GM18873 (cell line): ENCODE results near the gene FRMD4B.
"Not testable (repeated sequence)": the region's sequence is repeated elsewhere in the genome, so short reads cannot be mapped to it uniquely, and the experiment has no call there.

Experiments
- ATAC-seq: cut with Tn5 transposase; IDR thresholded peaks from one replicate; pipeline ENCODE4 v1.9.1; 2021; ENCODE audit warnings: mild to moderate bottlenecking, moderate library complexity, moderate number of reproducible peaks; ENCODE audit not compliant: unreplicated experiment, low FRiP score

Gene FRMD4B

DNA sequence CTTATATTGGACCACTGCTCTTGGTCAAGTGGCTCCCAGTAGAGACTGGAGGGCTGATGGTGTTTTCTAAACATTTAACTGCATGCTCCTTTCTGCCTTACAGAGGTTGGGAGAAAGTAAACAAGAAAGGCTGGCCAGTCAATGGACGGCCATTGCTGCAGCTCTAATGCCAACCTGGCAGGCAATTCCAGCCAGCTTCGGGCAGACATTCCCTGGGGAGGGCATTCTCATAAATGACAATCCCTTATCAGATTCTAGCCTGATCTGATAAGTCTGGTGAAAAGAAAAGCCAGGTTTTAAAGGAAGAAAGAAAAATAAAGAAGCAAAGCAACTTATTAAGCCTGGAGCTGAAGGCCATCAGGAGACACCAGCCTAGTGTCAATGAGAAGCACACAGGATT, 60.7 kb downstream of the FRMD4B start:
- ATAC-seq = no peak

DNA sequence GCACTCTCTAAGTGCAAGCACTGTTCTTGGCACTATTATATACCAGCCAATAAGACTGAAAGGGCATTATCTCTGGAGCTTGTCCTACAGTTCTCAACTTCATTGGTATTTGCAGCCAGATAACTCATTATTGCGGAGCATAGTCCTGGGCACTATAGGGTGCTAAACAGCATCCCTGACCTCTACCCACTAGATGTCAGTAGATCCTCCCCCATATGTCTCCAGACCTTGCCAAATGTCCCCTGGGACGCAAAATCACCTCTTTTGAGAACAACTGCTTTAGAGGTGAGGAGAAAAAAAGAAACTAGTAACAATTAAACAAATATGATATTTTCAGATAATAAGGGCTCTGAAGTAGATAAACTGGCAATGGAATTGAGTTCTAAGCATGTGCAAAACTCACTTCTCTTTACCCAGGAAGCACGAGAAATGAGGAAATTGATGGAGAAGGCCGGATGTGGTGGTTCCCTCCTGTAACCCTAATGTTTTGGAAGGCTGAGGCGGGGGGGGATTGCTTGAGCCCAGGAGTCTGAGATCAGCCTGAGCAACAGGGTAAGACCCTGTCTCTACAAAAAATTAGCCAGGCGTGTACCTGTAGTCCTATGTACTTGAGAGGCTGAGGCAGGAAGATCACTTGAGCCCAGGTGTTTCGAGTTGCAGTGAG, 61.4 kb downstream of the FRMD4B start:
- peak; percentile 35 for ATAC-seq

DNA sequence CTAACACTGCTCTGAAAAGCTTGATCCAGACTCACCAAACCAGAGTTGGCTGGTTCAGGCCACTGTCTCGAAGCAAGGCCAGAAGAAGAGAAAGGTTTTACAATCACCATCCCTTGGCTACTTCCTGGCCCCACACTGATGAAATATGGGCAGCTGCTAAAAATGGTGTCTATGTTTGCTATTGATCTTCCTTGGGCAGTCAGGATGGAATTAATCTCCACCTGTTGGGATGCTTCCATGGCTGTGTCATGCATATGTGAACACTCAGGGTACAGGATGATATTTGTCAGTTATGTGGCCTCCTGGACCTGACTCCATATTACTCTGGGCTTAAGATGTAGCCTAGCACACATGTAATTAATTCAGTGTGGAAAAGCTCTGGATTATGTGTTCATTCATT, 61.9 kb downstream of the FRMD4B start:
- no peak for ATAC-seq

DNA sequence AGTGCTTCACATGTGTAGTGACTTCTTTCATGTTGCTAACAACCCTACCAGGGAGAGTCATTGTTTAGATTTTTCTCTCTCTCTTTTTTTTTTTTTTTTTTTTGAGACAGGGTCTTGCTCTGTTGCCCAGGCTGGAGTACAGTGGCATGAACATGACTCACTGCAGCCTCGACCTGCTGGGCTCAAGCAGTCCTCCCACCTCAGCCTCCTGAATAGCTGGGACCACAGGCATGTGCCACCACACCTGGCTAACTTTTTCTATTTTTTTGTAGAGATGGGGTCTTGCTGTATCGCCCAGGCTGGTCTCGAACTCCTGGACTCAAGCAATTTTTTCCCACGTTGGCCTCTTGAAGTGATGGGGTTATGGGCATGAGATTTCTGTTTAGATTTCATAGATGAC, 63.4 kb downstream of the FRMD4B start:
- not testable (repeated sequence) for ATAC-seq

DNA sequence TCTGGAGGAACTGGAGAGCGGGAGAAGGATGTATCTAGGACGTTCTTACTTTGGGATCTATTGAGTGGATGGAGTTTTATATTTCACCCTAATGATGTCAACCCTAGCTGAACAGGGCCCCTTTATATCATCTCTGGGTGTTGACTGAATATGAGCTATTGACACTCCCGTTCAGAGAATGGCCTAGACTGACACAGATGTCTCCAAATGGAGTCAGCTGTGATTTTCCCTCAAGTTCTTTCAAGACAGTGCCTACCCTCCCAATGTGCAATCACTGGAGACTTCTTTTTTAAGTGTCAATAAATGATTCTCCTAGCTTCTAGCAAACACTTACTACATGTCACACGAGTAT, 63.8 kb downstream of the FRMD4B start:
- no peak for ATAC-seq

DNA sequence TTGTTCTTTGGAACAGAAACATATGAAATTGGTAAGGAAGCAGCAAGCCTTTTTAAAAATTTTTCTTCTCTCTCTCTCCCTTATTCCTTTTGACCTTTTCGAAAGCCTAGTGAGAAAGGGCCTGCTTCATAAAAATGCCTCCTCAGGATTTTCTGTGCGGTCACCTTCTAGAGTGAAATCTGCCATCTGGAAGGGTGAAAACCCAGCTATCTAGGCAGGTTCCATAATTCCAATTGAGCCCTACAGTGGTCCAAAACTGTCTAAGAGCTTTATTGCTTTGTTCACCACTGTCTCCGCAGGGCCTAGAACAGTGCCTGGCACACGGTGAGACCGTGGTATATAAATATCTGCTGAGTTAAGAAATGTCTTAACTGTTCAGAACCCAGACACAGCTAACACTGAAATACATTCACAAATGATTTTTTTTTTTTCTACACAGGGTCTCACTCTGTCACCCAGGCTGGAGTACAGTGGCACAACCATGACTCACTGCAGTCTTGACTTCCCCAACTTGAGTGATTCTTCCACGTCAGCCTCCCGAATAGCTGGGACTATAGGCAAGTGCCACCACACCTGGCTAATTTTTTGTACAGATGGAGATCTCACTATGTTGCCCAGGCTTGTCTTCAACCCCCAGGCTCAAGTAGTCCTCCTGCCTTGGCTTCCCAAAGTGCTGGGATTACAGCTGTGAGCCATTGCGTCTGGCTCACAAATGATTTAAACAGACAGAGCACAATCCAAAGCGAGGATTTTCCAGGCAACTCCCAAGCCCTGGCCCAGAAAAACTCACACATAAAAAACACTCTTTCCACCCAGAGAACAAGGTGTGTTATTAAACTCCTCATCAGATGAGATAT, 64.4 kb downstream of the FRMD4B start:
- no peak for ATAC-seq

DNA sequence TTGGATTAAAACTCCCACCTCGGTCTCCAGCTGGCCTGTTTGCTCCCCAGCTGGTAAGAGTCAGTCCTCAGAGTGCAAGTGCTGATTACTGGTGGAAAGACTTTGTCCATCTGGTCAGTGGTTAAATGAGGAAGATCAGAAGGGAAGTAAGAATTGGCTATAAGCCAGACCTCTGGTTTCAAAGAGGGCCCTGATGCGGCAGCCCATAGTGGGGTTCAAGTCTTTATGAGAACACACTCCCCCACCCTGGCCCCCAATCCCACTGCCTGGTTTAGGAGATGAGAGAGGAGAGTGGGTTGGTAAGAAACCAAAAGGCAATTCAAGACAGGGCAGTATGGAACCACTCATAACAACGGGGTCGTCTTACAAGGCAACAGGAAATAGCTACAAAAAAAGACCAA, 65.0 kb downstream of the FRMD4B start:
- no peak for ATAC-seq

DNA sequence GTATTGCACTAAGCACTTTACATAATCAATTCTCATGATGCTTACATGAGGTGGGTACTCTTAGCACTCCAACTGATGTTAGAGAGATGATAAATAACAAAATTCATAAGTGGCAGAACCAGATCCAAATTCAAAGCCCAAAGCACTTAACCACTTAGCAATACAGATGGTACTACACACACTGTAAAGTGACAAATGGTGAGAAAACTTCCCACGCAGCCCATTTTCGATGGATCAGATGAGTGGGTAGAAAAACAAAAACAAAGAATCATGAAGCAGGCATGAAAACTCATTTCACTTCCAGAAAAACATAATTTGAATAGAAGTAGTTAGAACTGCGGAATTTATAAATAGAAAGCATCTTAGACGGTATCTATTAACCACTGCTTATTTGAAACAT, 66.2 kb downstream of the FRMD4B start:
- ATAC-seq = no peak

DNA sequence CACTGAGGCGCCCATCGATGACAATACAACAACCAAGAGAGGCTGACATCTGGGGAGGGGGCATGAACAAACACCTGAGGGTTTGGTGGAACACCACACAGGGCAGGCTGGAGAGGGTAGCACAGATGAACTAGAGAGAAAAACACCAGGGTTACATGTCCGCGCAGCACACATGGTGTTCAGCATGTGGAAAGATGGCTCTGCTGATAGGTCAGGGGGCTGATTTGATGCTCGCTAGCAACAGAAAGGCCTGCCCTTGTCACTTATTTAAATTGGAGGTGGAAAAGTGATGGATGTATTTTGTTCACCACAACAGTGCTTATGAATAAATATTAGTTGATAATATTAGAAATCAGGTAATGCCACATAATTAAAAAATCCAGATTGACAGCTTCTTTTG, 67.5 kb downstream of the FRMD4B start:
- no peak for ATAC-seq

DNA sequence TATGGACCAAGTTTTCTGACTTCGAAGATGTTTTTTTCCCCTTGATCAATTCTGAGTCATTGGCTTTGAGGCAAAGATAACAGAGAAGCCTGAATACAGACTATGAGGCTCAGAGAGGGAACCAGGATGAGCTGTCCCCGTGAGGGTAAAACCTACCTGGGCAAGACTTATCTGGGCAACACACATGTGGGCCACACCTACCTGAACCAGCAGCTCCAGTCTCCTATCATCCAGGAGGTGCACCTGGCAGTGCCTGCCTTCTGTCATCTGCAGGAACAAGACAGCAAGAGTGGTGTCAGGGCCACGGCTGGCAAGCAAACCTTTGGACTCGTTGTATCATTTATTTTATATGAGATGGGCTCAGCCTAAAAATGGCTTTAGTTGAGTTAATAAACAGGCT, 72.6 kb downstream of the FRMD4B start:
- no peak for ATAC-seq

DNA sequence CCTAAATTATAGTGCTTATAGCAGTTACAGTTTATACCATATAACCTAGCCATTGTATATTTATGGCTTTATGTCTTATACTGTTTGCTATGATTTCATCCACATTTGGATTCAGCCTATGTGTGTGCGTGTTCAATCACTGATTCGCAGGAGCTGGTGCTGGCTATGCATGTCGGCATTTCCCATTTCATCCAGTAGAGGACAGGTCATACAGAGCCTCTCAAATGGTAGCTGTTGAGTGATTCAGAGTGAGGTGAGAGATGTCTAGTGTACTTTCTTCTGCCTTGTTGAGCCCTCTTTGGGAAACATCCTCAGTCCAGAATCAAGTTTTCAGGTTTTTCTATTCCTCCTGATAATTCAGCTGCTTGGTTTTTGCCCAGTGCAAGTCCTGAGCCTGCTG, 76.1 kb downstream of the FRMD4B start:
- ATAC-seq = no peak

DNA sequence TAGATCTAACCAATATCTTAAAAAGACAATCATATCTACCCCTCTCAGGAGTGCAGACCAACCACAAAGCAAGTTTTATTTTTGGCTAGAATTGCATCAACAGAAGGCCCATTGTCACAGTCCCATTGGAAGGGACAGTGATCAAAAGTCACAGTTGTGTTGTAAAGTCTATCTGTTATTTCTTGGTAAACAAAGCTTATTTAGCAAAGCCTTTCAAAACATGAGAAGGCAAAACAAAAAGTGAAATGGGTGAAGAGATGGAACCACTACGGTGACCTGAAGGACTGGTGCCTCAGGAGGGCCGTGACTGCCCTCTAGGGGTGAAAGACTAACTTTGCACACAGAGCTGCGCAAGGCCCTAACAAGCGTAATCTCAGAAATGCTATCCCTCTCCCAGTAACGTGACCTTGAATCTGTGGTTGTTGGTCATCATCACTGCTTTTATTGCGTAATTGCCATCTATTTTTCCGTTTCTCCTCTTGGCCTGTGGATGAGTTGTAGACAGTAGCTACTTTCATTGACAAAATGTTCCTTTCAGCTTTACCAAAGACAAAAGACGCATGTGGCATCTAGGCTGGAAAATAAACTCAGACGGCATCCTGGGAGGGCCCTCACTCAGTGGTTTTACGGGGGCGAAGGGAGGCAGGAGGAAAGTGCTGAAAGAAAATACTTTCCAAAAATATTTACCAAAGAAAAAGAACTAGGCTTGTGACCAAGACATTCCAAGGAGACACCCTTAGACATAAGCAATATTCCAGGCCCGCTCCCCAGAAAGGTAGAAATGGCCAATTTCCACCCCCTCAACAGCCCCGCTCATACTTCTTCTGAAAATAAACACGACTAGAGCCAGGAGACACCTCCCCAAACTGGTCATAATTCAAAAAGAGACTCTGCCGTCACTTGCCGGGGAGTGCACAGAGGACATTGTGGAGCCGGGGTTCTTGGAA, 79.4 kb downstream of the FRMD4B start:
- peak; percentile 95 for ATAC-seq

DNA sequence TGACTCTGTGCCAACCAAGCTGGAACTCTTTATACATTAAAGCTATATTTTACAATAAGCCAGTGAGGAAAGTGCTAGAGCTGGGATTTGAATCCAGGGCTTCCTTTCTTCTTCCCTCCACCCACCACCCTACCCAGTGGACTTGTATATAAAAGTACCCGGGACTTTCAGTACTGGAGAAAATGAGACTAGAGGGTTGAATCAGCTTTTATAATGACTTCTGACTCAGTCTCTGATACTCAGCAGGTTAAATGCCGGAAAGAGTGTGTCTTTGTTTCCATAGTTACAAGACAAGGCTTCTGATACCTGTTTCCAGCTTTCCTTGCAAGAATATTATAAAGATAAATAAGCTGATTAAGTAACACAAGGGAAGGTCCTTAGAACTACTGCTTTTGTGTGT, 80.9 kb downstream of the FRMD4B start:
- no peak for ATAC-seq

DNA sequence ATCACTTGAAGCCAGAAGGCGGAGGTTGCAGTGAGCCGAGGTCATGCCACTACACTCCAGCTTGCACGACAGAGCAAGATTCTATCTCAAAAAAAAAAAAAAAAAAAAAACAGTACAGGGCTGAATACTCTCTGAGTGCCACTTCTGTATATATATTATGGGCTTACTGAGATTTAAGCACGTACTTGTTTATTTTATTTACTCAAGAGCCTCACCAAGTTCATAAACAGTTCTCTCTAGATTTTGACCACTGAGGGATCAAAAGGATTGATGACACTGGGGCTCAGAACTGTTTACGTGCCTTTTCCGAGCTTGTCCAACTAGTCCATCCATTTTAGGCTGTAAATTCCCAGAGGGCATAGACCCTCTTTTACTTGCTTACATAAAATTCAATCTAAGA, 81.5 kb downstream of the FRMD4B start:
- no peak for ATAC-seq

DNA sequence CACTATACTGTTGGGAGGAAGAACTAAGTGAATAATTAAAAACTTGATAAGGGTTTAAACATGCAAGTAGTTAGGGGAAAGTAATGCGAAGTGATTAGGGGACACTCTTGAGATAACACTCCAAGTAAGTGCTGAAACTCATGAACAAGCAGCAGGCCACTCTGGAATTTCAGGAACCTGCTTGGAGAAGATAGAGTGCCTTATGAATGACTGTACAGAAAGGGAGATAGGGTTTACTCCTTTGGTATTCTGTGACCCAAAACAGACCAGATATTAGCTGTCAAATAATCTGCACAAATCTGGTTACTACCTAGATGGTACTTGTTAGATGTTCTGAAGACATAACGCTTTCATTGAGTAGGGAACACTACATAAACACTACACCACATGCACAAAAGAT, 85.6 kb downstream of the FRMD4B start:
- no peak for ATAC-seq

DNA sequence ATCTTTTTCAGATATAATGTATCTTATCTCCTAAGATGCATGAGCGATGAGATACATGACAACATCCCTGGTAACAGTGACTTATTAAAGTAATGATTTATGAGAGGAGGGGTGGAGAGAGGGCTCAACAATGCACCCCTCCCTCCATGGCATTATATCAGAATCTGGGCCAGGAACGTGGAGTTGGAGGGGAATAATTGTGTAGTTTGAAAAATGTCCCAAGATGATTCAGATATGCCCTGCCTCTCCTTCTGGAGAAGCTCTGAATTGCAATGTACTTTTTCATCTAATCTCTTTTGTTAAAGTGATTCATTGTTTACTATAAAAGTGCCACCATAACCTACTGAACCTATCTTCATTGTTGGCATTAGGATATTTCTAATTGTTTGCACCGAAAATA, 86.5 kb downstream of the FRMD4B start:
- ATAC-seq = no peak

DNA sequence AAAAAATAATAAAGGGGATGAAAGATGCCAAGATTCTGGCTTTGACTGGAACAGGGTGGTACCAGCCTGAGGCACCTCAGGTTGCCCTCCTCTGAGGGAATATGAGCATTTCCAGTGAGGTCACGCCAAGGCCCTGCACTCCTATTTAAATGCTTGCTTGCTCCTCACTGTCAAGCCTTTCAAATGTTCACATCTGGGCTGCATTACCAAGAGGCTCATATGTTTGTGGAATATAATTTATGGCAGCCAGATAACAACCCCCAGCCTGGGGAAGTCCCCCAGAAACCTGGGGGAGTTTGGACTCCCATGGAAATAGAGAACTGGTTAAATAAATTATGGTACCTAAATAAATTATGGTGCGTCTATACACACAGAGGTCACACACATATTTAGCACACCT, 88.4 kb downstream of the FRMD4B start:
- ATAC-seq = no peak

DNA sequence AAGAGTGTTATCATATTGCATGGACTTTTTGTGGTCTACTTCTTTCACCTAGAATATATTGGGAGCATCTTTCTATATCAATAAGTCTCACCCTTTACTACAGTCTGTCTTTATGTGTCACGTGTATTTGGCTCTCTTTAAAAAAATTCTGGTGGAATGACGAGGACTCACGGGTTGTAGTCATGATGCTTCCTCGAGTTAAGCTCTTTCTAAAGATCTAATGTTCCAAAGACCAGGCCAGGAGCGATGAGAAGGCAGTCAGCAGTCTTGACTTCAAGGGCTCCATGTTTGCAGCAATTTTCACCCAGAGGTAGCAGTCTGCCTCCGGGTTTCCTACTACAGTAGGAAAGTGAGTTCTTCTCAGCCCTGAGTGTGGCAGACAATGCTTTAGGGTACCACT, 88.9 kb downstream of the FRMD4B start:
- ATAC-seq = no peak

DNA sequence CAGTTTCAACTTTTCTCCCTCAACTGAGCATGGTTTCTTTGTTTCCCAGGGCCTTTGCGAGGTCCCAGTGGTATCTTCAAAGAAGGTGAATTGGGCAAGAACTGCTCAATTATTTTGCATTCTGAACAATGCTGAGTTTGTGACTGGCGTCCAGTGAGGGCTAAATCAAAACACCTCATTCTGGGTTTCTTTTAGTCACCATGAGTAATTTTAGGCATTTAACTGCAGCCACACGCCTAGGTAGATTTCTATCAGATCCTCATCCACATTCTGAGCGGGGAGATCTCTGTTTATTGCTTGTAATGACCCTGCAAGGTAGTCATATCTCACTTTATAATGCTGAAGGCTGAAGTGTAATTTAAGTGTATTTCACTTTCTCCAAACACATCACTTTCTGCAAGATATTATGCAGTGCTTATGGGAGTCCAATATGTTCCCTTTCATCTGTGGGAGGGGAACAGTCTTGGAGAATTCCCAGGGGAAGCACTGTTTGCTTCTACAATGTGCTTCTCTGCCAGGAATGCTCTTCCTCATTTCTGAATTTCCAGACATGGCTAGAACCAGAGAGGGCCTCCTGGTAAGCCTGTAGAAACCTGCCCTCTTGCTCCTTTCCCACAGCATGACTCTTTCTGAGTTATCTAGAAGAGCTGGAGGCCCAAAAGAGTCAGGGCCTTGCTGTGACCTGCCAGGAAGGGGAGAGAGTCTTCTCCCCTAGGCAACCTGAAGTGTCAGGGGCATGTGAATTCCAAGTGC, 91.7 kb downstream of the FRMD4B start:
- no peak for ATAC-seq

DNA sequence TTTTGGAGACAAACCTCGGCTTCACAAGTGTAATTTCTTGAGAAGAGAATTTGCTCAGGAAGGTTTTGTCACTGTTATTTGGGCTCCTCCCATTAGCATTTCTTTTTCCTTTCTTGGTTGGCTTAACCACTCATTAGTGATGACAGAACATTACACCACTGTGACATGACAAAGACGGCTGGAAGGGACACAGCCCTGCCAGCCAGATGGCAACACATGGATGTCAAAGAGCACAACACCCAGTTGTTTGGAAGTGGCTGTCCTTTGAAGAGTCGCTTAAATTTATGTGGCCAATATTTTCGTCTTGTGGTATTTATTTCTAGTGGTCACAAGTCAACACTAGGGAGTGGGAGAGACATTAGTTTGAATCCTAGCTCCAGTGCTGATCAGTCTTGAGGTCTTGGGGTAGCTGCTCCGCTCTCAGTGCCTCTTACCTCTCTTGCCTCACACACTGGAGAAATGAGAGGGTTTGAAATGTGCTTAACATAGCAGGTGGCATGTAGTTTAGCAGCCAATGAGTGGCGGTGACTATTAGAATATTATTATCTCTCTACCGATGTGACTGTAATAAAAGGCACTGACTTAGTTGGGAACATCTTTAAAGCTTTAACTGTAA, 92.8 kb downstream of the FRMD4B start:
- no peak for ATAC-seq
